Activated naive CD4-positive, alpha-beta T cell treated with anti-CD3 and anti-CD28 coated beads, Interleukin-2, amount 50 U/mL, for 24 hours (primary cell): ENCODE data around the gene CETN1.

ENCODE experiments used
- H3K27ac Mint-ChIP-seq: one replicate; pipeline ENCODE4 v1.8.0; 2021; ENCODE audit warnings: mild to moderate bottlenecking, mixed read lengths
- H3K27me3 Mint-ChIP-seq: one replicate; pipeline ENCODE4 v1.8.0; 2021; ENCODE audit warnings: mixed read lengths
- H3K36me3 Mint-ChIP-seq: one replicate; pipeline ENCODE4 v1.8.0; 2021; ENCODE audit warnings: mixed read lengths
- H3K4me1 Mint-ChIP-seq: one replicate; pipeline ENCODE4 v1.8.0; 2021; ENCODE audit warnings: mixed read lengths
- H3K4me3 Mint-ChIP-seq: one replicate; pipeline ENCODE4 v1.8.0; 2021; ENCODE audit warnings: mild to moderate bottlenecking, mixed read lengths
- H3K9me3 Mint-ChIP-seq: one replicate; pipeline ENCODE4 v1.8.0; 2021; ENCODE audit warnings: mixed read lengths

Gene CETN1

GRCh38 chr18:572091-572830, 7.9 kb upstream of the CETN1 start:
- H3K36me3 Mint-ChIP-seq: no peaks in the 10 kb centered on the region
- H3K9me3 Mint-ChIP-seq: no peaks in the 10 kb centered on the region
- H3K4me1 Mint-ChIP-seq: no peaks in the 10 kb centered on the region
- no peak overlapping the region for H3K4me3 Mint-ChIP-seq
- no peak overlapping the region for H3K27ac Mint-ChIP-seq
- peaks cover 3% of the 10 kb centered on the region for H3K27me3 Mint-ChIP-seq

- no peak overlapping the region for H3K27ac Mint-ChIP-seq
- H3K36me3 Mint-ChIP-seq: no peaks in the 10 kb centered on the region
- H3K27me3 Mint-ChIP-seq: peaks cover 3% of the 10 kb centered on the region
- no peaks in the 10 kb centered on the region for H3K4me1 Mint-ChIP-seq
- H3K4me3 Mint-ChIP-seq: no peak overlapping the region
- H3K9me3 Mint-ChIP-seq: no peaks in the 10 kb centered on the region
These were observed 7.3 kb upstream of the CETN1 start for GRCh38 chr18:572831-573289.

- Mint-ChIP-seq H3K4me3 (no peak overlapping the region), H3K27me3 (peaks cover 3% of the 10 kb centered on the region), H3K27ac (no peak overlapping the region), H3K36me3 (no peaks in the 10 kb centered on the region), H3K9me3 (no peaks in the 10 kb centered on the region), H3K4me1 (no peaks in the 10 kb centered on the region)
These were observed 6.8 kb upstream of the CETN1 start for GRCh38 chr18:573385-573784.

- Mint-ChIP-seq H3K27ac (no peak overlapping the region), H3K36me3 (no peaks in the 10 kb centered on the region), H3K4me3 (no peak overlapping the region), H3K27me3 (peaks cover 3% of the 10 kb centered on the region), H3K4me1 (no peaks in the 10 kb centered on the region), H3K9me3 (no peaks in the 10 kb centered on the region)
These were observed 5.9 kb upstream of the CETN1 start for GRCh38 chr18:574149-574860.

GRCh38 chr18:574865-575645, 5.1 kb upstream of the CETN1 start:
- no peaks in the 10 kb centered on the region for H3K9me3 Mint-ChIP-seq
- H3K27me3 Mint-ChIP-seq: peaks cover 4% of the 10 kb centered on the region
- H3K4me1 Mint-ChIP-seq: no peaks in the 10 kb centered on the region
- no peak overlapping the region for H3K4me3 Mint-ChIP-seq
- peaks cover 1% of the 10 kb centered on the region for H3K36me3 Mint-ChIP-seq
- H3K27ac Mint-ChIP-seq: no peak overlapping the region

- Mint-ChIP-seq H3K27me3 (peaks cover 4% of the 10 kb centered on the region), H3K4me3 (no peak overlapping the region), H3K9me3 (no peaks in the 10 kb centered on the region), H3K36me3 (peaks cover 1% of the 10 kb centered on the region), H3K27ac (no peak overlapping the region), H3K4me1 (no peaks in the 10 kb centered on the region)
These were observed 3.3 kb upstream of the CETN1 start for GRCh38 chr18:576924-577323.

- Mint-ChIP-seq H3K27ac (no peak overlapping the region), H3K4me1 (no peaks in the 10 kb centered on the region), H3K27me3 (peaks cover 5% of the 10 kb centered on the region), H3K9me3 (no peaks in the 10 kb centered on the region), H3K36me3 (peaks cover 1% of the 10 kb centered on the region), H3K4me3 (no peak overlapping the region)
These were observed 2.4 kb upstream of the CETN1 start for GRCh38 chr18:577643-578375.

- Mint-ChIP-seq H3K27me3 (peaks cover 5% of the 10 kb centered on the region), H3K4me3 (no peak overlapping the region), H3K36me3 (peaks cover 1% of the 10 kb centered on the region), H3K27ac (no peak overlapping the region), H3K4me1 (no peaks in the 10 kb centered on the region), H3K9me3 (no peaks in the 10 kb centered on the region)
These were observed 942 bp upstream of the CETN1 start for GRCh38 chr18:579238-579637.

GRCh38 chr18:581096-581495, 916 bp downstream of the CETN1 start:
- H3K4me3 Mint-ChIP-seq: no peak overlapping the region
- H3K36me3 Mint-ChIP-seq: peaks cover 1% of the 10 kb centered on the region
- no peaks in the 10 kb centered on the region for H3K9me3 Mint-ChIP-seq
- peaks cover 5% of the 10 kb centered on the region for H3K27me3 Mint-ChIP-seq
- H3K27ac Mint-ChIP-seq: no peak overlapping the region
- no peaks in the 10 kb centered on the region for H3K4me1 Mint-ChIP-seq

- Mint-ChIP-seq H3K27ac (no peak overlapping the region), H3K4me1 (no peaks in the 10 kb centered on the region), H3K9me3 (no peaks in the 10 kb centered on the region), H3K4me3 (no peak overlapping the region), H3K36me3 (peaks cover 1% of the 10 kb centered on the region), H3K27me3 (peaks cover 2% of the 10 kb centered on the region)
These were observed 2.3 kb downstream of the CETN1 start for GRCh38 chr18:582465-582864.

- H3K9me3 Mint-ChIP-seq: no peaks in the 10 kb centered on the region
- H3K4me3 Mint-ChIP-seq: no peak overlapping the region
- peaks cover 3% of the 10 kb centered on the region for H3K4me1 Mint-ChIP-seq
- H3K27ac Mint-ChIP-seq: no peak overlapping the region
- no peaks in the 10 kb centered on the region for H3K36me3 Mint-ChIP-seq
- peaks cover 10% of the 10 kb centered on the region for H3K27me3 Mint-ChIP-seq
These were observed 14.9 kb downstream of the CETN1 start for GRCh38 chr18:595068-595467.

- Mint-ChIP-seq H3K27me3 (peaks cover 13% of the 10 kb centered on the region), H3K9me3 (no peaks in the 10 kb centered on the region), H3K27ac (no peak overlapping the region), H3K36me3 (no peaks in the 10 kb centered on the region), H3K4me1 (peaks cover 3% of the 10 kb centered on the region), H3K4me3 (no peak overlapping the region)
These were observed 15.4 kb downstream of the CETN1 start for GRCh38 chr18:595571-595970.

- H3K27ac Mint-ChIP-seq: no peak overlapping the region
- peak overlapping the region; percentile 36 for H3K4me3 Mint-ChIP-seq
- no peaks in the 10 kb centered on the region for H3K36me3 Mint-ChIP-seq
- H3K9me3 Mint-ChIP-seq: no peaks in the 10 kb centered on the region
- H3K4me1 Mint-ChIP-seq: peaks cover 3% of the 10 kb centered on the region
- H3K27me3 Mint-ChIP-seq: peaks cover 16% of the 10 kb centered on the region
These were observed 16.2 kb downstream of the CETN1 start for GRCh38 chr18:596288-596881.

GRCh38 chr18:598124-598589, 18.0 kb downstream of the CETN1 start:
- Mint-ChIP-seq H3K4me3 (no peak overlapping the region), H3K4me1 (peaks cover 3% of the 10 kb centered on the region), H3K36me3 (no peaks in the 10 kb centered on the region), H3K27ac (no peak overlapping the region), H3K27me3 (peaks cover 20% of the 10 kb centered on the region), H3K9me3 (no peaks in the 10 kb centered on the region)

- Mint-ChIP-seq H3K4me3 (no peak overlapping the region), H3K36me3 (no peaks in the 10 kb centered on the region), H3K9me3 (no peaks in the 10 kb centered on the region), H3K4me1 (peaks cover 3% of the 10 kb centered on the region), H3K27ac (no peak overlapping the region), H3K27me3 (peaks cover 15% of the 10 kb centered on the region)
These were observed 19.9 kb downstream of the CETN1 start for GRCh38 chr18:600107-600506.
